Measurements from ENCODE around the gene SMURF1.

The SMURF1 gene

DNA sequence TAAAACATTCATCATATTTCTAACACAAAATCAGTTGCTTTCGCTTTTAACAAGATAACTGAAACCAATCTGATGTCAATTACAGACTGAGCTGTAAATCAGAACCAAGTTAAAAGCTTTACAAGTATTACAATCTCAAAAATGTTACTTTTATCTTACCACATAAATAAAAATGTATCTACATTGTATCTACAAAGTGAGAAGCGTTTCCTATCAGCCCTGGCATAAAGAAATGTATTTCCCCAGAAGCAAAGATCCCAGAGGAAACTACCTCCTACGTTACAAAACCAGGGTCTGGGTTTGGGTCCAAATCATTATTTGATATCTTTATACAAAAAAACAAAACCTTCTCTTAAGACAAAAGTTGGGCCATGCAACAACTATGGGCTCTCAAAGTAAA, 2.6 kb downstream of the SMURF1 start:
- no peak for DNase-seq

DNA sequence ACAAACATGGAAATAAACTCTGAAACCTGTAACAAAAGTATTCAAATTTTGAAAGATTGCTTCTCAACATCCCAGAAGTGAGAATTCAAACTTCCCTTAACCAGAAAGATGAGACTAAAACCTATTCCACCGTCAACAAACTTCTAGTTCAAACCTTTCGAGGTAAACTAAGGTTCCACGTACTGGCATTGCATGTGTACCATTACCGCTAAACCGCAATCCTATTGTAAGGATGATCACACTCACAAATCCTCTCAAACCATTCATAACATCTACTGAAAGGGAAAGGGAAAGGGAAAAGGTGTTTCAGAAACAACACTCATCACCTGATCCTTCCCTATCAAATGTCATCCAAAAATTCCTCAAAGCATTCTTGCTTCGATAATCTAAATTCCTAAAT, 3.1 kb downstream of the SMURF1 start:
- no peak for DNase-seq

DNA sequence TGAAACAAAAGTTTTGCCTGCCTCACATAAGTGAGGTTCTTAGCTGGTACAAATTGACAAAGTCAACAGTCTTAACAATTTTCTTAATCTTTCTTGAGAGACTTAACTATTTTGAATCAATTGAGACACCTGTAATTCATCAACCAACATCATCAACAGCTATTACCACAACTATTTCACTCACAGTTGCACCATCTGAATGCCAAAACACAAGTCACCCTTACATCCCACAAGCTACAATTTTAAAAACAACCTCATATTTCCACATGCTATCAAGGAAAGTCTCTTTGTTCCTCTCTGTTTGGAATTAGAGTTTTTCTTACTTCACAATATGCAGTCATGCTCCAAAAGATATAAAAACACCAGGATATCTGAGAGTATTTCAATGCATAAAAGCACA, 4.9 kb downstream of the SMURF1 start:
- no peak for DNase-seq

DNA sequence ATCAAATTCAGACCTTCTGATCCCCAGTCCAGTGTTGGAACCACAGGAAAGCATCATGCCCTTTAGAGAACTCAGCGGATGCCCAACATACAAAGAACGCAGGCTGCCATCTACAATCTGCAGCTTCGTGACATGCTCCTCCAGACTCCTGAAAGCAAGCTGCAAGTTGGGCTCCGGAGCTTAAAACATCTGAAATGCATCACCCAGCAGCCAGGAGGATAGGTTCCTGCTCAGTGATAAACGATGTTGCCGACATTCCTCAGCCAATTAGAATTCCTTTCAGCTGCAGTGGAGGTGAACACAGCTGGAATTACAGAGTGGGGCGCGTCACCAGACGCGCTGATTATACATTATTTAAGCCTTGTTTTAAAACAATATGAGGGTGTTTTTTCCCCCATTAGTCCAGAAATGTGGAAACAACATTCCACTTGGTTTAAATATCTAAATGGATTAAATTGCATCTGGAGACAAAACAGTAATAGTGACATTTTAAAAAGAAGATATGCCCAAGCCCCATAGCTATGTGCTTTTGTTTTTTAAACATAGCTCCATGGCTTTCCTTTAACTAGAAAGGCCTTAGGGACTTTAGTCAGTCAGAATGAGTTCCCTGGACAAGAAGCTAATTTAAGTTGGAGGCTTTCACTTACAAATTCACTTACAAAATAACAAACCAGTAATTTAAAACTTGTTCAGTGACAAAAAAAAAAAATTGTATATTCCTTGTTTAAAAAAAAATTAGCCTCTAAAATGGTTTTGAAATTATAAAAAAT, 6.3 kb downstream of the SMURF1 start:
- no peak for DNase-seq

DNA sequence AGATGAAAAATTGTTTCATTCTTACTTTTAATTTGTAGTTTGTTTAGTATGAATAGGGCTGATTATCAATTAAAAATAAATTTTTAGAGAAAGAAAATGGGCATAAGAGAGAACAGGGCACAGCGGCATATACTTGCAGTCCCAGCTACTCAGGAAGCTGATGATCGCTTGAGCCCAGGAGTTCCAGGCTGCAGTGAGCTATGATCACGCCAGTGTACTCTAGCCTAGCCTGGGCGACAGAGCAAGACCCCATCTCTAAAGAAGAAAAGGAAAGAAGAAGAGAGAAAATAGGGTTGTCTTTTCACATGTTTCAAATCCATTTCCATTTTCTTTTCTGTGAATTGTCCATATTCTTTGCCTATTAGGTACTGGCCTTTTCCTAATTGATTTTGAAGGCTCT, 8.0 kb downstream of the SMURF1 start:
- no peak for DNase-seq

DNA sequence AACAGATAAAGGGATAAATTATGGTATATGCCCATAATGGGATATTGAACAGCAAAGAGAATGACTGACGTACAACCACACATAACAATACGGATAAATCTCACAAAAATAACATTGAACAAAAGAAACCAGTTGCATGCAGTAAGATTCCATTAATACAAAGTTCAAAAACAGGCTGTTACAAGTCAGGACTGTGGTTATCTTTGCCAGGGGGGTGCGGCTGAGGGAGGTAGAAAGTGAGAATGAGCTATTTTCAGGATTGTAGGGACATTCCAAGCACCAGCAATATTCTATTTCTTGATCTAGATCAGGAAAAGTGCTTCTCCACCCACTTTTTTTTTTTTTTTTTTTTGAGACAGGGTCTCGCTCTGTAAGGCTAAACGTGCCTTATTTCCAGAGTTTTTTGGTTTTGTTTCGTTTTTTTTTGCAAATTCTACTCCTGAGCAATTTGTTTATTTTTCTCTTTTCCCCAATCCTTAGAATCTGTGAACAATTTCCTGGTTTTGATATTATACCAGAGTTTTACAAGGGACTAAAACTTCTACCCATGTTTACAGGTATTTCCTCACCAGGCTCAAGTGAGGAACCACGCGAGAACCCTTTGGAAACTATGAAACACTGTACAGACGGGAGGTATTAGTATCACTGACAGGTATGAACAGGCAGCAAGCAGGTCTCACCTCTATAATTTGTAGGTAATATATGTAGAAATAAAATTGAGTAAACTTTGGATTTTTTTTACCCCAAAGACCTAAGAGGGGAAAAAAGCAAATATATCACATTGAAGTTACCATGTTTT, 9.9 kb downstream of the SMURF1 start:
- no peak for DNase-seq

DNA sequence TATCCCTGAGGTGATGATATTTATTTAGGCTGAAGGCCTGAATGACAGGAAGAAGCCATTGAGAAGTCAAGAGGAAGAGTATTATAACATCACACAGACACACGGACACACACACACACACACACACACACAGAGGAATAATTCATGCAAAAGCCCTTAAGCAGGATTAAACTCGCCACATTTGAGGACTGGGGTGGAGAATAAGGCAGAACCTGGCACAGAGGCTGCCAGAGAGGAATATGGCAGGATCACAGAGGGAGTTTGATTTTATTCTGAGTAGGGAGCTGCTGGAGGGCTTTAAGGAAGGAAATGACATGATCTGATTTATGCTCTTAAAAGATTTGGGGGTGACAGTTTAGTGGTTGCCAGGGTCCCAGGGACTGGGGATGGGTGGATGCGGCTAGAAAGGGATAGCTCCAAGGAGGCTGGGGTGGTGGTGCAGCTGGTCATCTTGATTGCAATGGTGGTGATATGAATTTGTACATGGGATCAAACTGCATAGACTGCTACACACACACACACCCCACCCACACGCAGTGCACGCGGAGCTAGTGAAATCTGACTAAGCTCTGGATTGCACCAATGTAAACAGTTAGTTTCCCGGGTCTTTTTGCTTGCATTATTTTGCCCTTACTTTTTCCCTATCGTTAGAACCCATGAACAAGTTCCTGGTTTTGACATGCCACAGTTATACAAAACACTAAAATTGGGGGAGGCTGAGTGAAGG, 11.2 kb downstream of the SMURF1 start:
- no peak for DNase-seq

DNA sequence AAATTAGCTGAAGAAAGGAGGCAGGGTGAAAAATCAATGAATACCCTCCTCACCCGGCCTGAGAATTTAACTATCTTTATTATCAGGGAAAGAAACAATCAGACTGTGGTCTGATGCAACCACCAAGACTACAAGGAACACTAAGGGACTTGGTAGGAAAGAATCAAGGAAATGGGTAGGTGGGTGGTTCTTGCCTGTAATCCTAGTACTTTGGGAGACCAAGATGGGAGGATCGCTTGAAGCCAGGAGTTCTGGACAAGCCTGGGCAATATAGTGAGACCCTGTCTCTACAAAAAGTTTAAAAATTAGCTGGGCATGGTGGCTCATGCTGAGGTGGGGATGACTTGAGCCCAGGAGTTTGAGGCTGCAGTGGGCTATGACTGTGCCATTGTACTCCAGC, 12.6 kb downstream of the SMURF1 start:
- no peak for DNase-seq

DNA sequence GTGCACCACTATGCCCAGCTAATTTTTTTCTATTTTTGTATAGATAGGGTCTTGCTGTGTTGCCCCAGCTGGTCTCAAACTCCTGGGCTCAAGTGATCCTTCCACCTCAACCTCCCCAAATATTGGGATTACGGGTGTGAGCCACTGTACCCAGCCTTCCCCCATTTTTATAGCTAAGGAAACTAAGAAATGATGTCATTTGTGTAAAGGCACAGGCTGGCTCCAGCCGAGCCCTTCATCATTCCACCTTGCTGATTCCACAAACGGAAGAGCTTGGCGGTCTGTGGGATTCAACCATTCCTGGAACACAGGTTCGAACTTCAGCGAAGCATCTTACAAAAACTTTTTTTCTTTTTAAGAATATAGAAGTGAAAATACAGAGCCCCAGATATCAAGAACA, 14.4 kb downstream of the SMURF1 start:
- no peak for DNase-seq

DNA sequence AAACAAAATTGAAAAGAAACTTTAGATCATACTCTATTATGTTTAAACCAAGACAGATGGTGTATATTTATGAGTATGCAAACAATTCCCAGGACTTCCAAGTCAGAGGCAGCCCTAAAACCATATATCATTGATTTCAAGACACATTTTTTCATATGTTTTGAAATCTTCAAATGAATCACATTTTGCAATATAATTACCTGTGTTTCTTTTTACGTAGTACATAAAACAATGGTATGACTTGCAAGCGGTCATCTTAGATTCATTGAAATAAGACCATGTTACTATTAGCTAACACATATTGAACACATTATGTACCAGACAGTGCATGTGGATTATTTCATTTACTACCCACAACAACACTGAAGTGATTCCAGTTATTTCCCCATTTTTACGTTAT, 14.9 kb downstream of the SMURF1 start:
- no peak for DNase-seq

DNA sequence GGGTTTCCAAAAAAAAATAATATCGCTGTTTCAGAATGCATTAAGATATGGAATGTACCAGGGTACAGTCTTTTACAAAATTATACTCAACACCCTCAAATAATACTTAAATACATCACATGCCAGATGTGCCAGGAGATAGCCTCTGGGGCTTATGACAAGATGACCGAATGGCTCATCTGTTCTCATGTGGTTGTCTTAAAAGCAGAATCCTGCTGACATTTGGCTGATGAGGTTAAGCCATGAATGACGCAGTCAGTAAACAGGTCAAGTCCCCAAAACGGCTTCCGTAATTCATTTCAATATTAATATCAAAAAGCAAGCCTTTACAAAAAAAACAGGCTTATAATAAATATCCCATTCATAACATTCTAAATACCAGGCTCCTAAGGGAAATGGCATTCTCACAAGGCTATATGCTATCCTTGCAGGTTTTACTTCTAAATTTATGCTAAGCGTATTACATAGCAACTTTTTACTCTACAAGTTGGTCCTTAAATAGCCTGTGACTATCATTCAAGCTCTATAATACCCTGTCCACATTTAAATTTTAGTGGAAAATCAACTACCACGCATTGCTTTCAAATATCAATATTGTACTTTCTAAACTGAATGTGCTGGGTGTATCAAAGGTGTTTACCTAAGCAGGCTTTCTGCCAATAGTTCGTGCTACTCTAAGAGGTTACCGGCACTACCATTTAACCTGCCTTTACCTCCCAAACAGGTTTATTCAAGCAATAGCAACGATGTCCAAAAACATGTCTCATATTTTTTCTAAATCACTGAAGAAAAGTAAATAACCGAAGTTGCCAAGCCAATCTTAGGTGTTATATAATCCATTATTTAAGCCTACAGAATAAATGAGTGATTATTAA, 15.6 kb downstream of the SMURF1 start:
- no peak for DNase-seq

DNA sequence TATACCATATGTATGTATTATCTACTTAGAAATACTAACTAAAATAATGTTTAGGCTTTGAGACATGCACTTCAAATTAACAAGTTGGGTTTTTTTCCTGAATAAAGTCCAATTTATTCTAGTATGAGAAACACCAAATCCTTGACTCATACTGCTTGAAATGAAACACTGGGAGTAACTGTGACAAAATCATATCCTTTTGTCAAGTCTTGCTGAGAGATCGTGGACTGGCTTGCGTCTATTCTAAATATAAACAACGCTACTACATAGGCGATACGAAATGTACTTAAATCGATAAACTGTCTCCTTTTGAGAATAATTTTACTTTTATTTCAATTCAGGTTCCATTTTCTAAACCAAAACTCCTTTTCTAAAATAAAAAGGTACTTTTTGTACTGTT, 16.3 kb downstream of the SMURF1 start:
- DNase-seq: no peak

DNA sequence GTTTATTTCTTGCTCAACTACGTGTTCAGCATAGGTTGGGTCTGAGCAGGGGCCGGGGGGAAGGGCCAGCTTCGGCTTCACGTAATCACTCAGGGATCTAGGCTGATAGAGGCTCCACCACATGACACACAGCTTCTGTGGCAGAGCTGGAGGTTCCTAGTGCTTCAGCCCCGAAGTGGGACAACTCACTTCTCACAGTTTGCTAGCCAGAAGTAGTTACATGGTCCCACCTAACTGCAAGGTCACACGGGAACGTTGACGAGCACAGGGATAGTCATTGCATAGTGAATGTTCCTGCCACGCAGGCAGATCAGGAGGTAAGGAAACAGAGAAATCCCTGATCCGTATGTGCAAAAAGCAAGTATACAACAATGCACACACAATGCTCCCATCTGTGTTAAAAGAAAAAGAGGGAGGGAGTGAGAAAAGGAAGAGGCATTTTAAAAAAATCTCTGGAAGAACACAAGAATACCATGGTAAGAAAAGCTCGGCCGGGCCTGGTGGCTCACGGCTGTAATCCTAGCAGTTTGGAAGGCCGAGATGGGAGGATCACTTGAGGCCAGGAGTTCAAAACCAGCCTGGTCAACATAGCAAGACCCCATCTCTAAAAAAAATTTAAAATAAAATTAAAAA, 16.9 kb downstream of the SMURF1 start:
- DNase-seq: no peak

DNA sequence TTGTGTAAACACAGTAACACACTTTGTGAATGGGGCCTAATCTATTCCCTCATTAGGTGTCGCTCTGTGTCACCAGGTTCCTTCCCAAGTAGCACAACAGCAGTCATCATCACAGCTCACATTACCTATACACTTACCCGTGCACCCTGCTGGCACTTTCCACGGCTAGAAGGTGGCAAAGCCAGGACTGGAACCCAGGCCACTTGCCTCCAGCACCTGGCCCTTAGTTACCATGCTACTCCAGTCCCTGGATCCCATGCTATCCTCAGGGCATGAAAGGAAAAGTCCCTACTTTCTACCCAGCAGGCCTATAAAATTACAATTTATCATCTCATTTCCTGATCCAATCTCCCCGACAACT, 18.4 kb downstream of the SMURF1 start:
- DNase-seq: no peak

DNA sequence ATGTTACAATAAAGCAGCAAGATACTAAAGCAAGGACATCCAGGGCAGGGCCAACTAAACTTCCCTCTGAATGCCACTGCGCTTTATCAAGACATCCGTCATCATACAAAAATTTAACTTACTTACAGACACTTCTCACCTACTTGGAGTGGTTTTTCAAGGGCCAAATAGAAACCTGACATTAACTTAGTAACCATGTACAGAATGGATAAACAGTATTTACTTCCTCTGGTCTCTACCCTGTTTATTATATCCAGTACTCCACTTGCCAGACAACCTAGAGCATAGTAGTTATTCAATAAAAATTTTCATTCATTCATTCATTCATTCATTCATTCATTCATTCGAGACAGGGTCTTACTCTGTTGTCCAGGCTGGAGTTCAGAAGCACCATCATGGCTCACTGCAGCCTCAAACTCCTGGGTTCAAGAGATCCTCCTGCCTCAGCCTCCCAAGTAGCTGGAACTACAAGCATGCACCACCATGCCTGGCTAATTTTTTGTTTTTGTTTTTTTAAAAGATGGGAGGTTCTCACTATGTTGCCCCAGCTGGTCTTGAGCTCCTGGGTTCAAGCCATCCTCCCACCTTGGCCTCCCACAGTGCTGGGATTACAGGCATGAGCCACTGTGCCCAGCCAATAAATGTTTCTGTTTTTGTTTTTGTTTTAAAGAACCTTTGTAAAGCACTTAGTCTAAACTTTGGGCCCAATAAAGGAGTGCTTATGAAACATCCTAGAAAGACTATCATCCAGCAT, 19.0 kb downstream of the SMURF1 start:
- DNase-seq: no peak

DNA sequence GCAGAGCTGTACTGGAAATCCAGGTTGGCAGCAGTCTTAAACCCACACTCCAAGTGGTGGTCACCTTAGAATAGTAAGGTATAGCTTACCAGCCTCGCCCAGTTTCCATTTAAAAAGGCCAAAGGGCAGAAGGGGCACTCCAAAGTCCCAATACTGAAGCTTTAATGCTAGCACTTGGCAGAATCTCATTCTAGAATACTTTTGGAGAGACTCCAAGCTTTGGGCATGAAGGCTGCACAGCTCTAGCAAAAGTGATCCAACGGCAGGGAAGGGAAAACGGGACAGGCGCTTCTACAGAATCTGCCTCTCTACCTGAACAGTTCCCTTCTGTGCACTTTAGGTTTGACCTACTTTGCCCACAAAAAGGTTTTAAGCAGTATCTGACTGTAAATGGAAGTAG, 19.7 kb downstream of the SMURF1 start:
- no peak for DNase-seq

DNA sequence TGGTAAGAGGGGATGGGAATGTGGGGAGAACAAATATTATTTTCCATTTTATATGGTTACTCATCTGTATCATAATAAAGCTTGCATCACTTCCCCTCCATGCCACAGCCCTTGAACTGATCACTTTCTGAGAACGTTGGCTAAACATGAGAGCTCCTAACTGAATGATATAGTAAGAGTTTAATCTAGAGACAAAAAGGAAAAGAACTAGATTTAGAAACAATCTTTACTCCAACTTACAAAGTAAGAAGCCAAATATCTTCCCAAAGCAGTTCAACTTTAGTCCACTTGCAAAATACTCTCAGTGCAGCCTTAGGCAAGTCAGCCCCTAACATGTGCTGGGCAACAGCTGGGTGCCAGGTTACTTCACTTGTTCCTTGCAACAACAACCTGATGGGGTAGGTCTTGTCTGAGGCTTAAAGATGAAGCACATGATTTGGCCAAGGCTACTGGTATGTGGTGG, 20.3 kb downstream of the SMURF1 start:
- no peak for DNase-seq

DNA sequence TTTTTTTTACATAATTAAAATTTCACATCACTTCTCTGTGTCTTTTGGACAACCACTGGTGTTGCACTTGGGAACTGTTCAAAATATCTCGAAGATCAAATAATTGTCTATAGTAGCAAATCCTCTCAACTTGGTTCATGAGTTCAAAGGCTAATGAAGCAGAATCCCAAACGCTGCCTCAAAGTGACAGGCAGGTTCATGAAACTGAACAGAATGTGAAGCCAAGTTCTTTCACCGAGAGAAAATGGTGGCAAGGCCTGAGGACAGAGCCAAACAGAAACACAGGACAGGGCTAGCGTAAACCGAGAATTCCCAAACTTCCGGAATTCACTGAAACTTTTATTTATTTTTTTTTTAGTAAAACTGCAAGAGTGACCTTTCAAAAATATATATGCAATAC, 21.1 kb downstream of the SMURF1 start:
- no peak for DNase-seq

DNA sequence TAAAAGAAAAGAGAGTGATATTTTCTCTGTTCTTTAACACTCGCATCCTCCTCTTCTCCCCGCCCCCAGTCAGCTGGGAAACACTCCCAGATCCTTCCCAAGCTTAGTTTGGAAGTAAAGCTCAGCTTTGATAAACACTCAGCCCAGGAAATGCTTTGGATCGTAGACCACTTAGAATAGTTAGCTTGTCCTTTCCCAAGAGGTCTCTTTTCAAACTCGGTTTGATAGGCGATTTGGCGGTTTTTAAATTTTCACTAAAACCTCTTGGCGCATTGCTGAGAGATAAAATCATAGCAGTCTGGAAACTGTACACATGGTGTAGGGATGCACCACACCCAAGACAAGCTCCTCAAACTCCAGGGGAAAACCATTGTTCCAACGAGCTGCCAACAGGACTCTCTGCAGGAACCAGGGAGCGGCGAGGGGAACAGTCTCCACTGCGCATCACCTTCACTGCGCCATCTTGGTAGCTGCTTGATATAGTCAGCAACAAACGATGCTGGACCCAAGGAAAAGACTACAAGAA, 22.3 kb downstream of the SMURF1 start:
- DNase-seq: no peak

DNA sequence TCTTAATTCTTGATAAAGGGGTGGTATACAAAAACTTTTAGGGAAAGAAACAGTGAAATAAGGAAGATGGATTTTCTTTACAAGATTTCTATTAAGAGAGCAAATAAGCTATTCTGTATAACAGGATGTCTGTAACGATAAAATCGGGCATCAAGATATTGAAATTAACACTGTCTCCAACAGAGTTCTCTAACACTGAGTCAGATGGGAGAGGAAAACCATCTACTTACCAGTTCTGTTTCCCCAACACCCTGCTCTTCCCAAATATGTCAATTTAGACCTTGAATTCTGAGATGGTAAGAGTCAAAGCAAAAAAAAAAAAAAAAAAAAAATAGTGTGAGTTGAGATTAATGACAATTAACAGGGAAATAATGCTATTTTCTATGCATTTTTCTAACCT, 23.0 kb downstream of the SMURF1 start:
- DNase-seq: no peak

DNA sequence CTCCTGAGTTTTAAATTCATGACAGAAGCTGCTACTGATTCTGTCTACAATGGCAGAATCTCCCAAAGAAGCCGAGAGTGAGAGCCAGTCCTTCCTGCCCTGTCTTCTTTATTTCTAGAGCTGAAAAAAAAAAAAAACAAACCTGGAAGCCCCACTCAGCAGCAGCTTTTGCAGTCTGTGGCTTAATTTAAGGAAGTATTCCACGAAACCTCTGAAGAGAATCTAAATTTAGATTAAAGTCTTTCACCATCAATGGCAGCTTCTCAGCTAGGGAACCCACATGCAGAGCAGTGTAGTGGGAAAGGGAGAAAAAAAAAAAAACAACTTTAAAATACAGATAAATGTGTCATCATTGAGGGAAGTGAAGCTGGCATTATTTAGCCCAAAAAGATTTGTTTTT, 23.4 kb downstream of the SMURF1 start:
- no peak for DNase-seq

Measured in activated naive CD4-positive, alpha-beta T cell treated with Interleukin-2 at 50 U/mL for 16 hours (primary cell).